Measurements from ENCODE around the gene MAJIN.
"Not testable (repeated sequence)": the region's sequence is repeated elsewhere in the genome, so short reads cannot be mapped to it uniquely, and the experiment has no call there.

MAJIN gene

GRCh38 chr11:64971421-64972233 lies at the start of gene MAJIN:
TSS of gene MAJIN (minus strand) at chr11:64972108. CDS start at chr11:64959405, 12,703 bp downstream.
- peak; percentile 83 for DNase-seq

GRCh38 chr11:65021509-65021908 lies 49.6 kb upstream of the MAJIN start:
- DNase-seq: no peak

GRCh38 chr11:65021003-65021402 lies 49.1 kb upstream of the MAJIN start:
- DNase-seq: no peak

- DNase-seq: no peak
Observed at GRCh38 chr11:65019824-65020223, 47.9 kb upstream of the MAJIN start.

- no peak for DNase-seq
Observed at GRCh38 chr11:65017937-65018336, 46.0 kb upstream of the MAJIN start.

GRCh38 chr11:65016705-65017104 lies 44.8 kb upstream of the MAJIN start:
- DNase-seq: no peak

GRCh38 chr11:65014726-65015227 lies 42.9 kb upstream of the MAJIN start:
- DNase-seq: no peak

GRCh38 chr11:65013888-65014725 lies 42.2 kb upstream of the MAJIN start, which contains the start of gene ARL2:
TSS of gene ARL2 (plus strand) at chr11:65014160. CDS start at chr11:65014208, 48 bp downstream.
- peak; percentile 95 for DNase-seq

- peak; percentile 95 for DNase-seq
Observed at GRCh38 chr11:65013130-65013887, 41.4 kb upstream of the MAJIN start.

- DNase-seq: no peak
Observed at GRCh38 chr11:65008873-65009272, 37.0 kb upstream of the MAJIN start.

GRCh38 chr11:65008016-65008415 lies 36.1 kb upstream of the MAJIN start:
- no peak for DNase-seq

- not testable (repeated sequence) for DNase-seq
Observed at GRCh38 chr11:65003968-65004367, 32.1 kb upstream of the MAJIN start.

- no peak for DNase-seq
Observed at GRCh38 chr11:65003282-65003681, 31.4 kb upstream of the MAJIN start.

GRCh38 chr11:65002706-65003105 lies 30.8 kb upstream of the MAJIN start:
- DNase-seq: no peak

GRCh38 chr11:64999478-64999877 lies 27.6 kb upstream of the MAJIN start:
- DNase-seq: no peak

- DNase-seq: no peak
Observed at GRCh38 chr11:64998690-64999431, 27.0 kb upstream of the MAJIN start.

- DNase-seq: no peak
Observed at GRCh38 chr11:64998141-64998540, 26.2 kb upstream of the MAJIN start.

GRCh38 chr11:64996710-64997380 lies 24.9 kb upstream of the MAJIN start, which contains the start of gene BATF2:
TSS of gene BATF2 (minus strand) at chr11:64996971. CDS start at chr11:64996914, 57 bp downstream.
- DNase-seq: peak; percentile 67

GRCh38 chr11:64996327-64996709 lies 24.4 kb upstream of the MAJIN start:
- no peak for DNase-seq

GRCh38 chr11:64994318-64994717 lies 22.4 kb upstream of the MAJIN start:
- no peak for DNase-seq

- DNase-seq: peak; percentile 74
Observed at GRCh38 chr11:64990222-64990923, 18.5 kb upstream of the MAJIN start.
